DOHH2 (cell line): ENCODE results near the gene NSUN3.
"Not testable (repeated sequence)": the region's sequence is repeated elsewhere in the genome, so short reads cannot be mapped to it uniquely, and the experiment has no call there.

ENCODE experiments used
- H3F3A ChIP-seq: fragments of 200-600 bp; sonication (generic), shearing (Covaris generic); 2 replicates; pipeline ENCODE4 v1.6.0; 2016; ENCODE audit warnings: antibody characterized with exemption, mild to moderate bottlenecking; ENCODE audit not compliant: control insufficient read depth, insufficient read depth
- H3K27ac ChIP-seq: fragments of 200-600 bp; sonication (generic); 2 replicates; pipeline ENCODE4 v1.5.1; 2014; ENCODE audit warnings: low read depth, mild to moderate bottlenecking, low read length, moderate library complexity
- H3K27me3 ChIP-seq: fragments of 200-600 bp; sonication (generic); 2 replicates; pipeline ENCODE4 v1.6.1; 2014; ENCODE audit warnings: mild to moderate bottlenecking, low read length, mixed read lengths; ENCODE audit not compliant: control insufficient read depth
- H3K36me3 ChIP-seq: fragments of 200-600 bp; sonication (generic); 2 replicates; pipeline ENCODE4 v1.6.1; 2014; ENCODE audit warnings: mild to moderate bottlenecking, low read length, moderate library complexity, mixed read lengths; ENCODE audit not compliant: control insufficient read depth
- H3K4me1 ChIP-seq: fragments of 200-600 bp; sonication (generic); 2 replicates; pipeline ENCODE4 v1.6.1; 2014; ENCODE audit warnings: mild to moderate bottlenecking, low read length, mixed read lengths; ENCODE audit not compliant: control insufficient read depth
- H3K4me2 ChIP-seq: fragments of 200-600 bp; sonication (generic); 2 replicates; pipeline ENCODE4 v1.6.0; 2014; ENCODE audit warnings: mild to moderate bottlenecking, low read length, moderate library complexity
- H3K4me3 ChIP-seq: fragments of 200-600 bp; sonication (generic); 2 replicates; pipeline ENCODE4 v1.5.1; 2014; ENCODE audit warnings: mild to moderate bottlenecking, low read length, mixed read lengths
- H3K79me2 ChIP-seq: fragments of 200-600 bp; sonication (generic); 2 replicates; pipeline ENCODE4 v1.6.1; 2014; ENCODE audit warnings: mild to moderate bottlenecking, low read length, mixed read lengths; ENCODE audit not compliant: control insufficient read depth
- H3K9me2 ChIP-seq: fragments of 200-600 bp; sonication (generic); replicated peaks from 2 replicates; pipeline ENCODE4 v1.6.1; 2014; ENCODE audit warnings: mild to moderate bottlenecking, low read length, mixed read lengths; ENCODE audit not compliant: control insufficient read depth
- H3K9me3 ChIP-seq: fragments of 200-600 bp; sonication (generic); 2 replicates; pipeline ENCODE4 v1.6.1; 2014; ENCODE audit warnings: antibody characterized with exemption, low read length, mixed read lengths; ENCODE audit not compliant: control insufficient read depth, insufficient read depth
- H4K20me1 ChIP-seq: fragments of 200-600 bp; sonication (generic); 2 replicates; pipeline ENCODE4 v1.6.0; 2014; ENCODE audit warnings: low read depth, mild to moderate bottlenecking, antibody characterized with exemption, low read length, moderate library complexity; ENCODE audit not compliant: control insufficient read depth, insufficient read depth
- EZH2phosphoT487 ChIP-seq: fragments of 200-600 bp; sonication (generic); IDR thresholded peaks from 2 replicates; pipeline ENCODE4 v1.6.1; 2017; ENCODE audit warnings: borderline replicate concordance, mild to moderate bottlenecking, antibody characterized with exemption, low read length, moderate library complexity, mixed read lengths
- TF ChIP-seq, protein P1 (sequence below): fragments of 200-600 bp; sonication (generic); IDR thresholded peaks from one replicate; pipeline ENCODE4 v1.5.1; 2014; ENCODE audit warnings: antibody characterized with exemption, mild to moderate bottlenecking, low read depth, low read length; ENCODE audit not compliant: poor library complexity, severe bottlenecking

NSUN3 gene

DNA sequence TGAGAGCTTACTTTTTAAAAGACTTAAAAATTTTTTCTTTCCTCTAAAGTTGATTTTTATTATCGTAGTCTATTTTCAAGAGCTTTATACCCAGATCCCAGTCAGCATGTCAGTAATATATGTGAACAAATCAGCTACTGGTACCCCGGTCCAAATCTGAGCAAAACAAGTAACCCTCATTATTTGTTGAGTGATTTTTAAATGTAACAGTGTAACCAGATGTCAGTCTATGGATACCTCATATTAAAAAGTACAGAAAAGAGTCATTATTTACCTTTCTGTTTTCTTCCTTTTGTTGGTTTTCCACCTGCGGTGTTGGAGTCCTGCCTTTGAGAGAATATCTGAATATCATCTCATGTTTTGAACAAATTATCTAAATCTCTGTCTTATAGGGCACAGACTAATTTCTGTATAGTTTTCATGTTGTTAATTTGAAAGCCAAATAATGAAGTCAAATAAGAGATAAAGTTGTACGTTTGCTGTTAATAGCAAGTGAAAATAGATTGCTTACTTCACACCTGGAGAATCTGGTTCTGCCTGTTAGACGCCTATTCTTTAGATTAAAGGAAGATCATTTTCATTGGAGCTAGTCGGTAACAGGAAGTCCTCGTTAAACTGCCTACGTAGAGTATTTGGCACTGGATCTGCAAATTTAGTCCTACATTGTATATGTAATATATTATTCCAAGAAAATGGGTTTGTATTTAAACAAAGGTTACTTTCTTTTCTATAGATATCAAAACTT lies 34.6 kb upstream of the NSUN3 start, which contains the start of gene STX19:
Gene STX19, minus strand, starts transcription at position 505 of the 745 bp plus-strand sequence. CDS start 13,328 bp downstream, outside the sequence.
- Histone ChIP-seq H4K20me1 (no peaks in the 10 kb centered on the region), H3K27ac (no peak within 1 kb of the TSS), H3F3A (no peaks in the 10 kb centered on the region), H3K27me3 (no peaks in the 10 kb centered on the region), H3K4me2 (no peak within 1 kb of the TSS), H3K4me1 (no peaks in the 10 kb centered on the region), H3K4me3 (no peak within 1 kb of the TSS), H3K9me3 (no peaks in the 10 kb centered on the region), H3K9me2 (no peaks in the 10 kb centered on the region), H3K36me3 (no peaks in the 10 kb centered on the region), H3K79me2 (no peaks in the 10 kb centered on the region)
- TF ChIP-seq, protein P1, sequence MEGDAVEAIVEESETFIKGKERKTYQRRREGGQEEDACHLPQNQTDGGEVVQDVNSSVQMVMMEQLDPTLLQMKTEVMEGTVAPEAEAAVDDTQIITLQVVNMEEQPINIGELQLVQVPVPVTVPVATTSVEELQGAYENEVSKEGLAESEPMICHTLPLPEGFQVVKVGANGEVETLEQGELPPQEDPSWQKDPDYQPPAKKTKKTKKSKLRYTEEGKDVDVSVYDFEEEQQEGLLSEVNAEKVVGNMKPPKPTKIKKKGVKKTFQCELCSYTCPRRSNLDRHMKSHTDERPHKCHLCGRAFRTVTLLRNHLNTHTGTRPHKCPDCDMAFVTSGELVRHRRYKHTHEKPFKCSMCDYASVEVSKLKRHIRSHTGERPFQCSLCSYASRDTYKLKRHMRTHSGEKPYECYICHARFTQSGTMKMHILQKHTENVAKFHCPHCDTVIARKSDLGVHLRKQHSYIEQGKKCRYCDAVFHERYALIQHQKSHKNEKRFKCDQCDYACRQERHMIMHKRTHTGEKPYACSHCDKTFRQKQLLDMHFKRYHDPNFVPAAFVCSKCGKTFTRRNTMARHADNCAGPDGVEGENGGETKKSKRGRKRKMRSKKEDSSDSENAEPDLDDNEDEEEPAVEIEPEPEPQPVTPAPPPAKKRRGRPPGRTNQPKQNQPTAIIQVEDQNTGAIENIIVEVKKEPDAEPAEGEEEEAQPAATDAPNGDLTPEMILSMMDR, result no peak
- no peak for TF ChIP-seq EZH2phosphoT487

DNA sequence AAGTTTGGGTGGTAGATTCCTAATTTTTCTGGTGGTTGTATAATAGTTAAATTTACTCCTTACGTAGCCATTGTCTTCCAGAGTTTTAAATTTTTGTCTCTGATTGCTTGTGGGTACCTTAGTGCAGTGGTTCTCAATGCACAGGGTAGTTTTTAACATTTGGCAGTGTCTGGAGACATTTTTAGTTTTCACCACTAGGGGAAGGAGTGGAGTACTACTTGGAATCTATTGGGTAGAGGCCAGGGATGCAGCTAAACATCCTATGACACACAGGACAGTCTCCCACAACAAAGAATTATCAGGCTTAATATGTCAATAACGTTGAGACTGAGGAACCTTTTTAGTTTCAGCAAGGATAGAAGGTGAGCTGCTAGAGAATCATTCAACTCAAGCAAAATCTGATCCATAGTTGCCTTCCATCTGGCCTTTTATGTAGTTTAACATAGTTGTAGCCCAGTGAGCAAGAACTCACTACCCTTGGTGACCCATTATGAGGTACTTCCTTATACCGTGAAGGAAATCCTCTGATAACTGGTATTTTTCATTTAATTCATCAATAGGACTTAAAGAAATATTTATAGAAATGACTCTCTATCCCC lies 25.9 kb upstream of the NSUN3 start:
- H3K36me3 ChIP-seq, result peaks cover 3% of the 10 kb centered on the region
- no peaks in the 10 kb centered on the region for H3K4me1 ChIP-seq
- H3K27ac ChIP-seq, result no peak overlapping the region
- H3K27me3 ChIP-seq, result no peaks in the 10 kb centered on the region
- no peaks in the 10 kb centered on the region for H3K9me3 ChIP-seq
- H3F3A ChIP-seq, result peaks cover 1% of the 10 kb centered on the region; the same call in 1 of the 2 replicates
- no peaks in the 10 kb centered on the region for H4K20me1 ChIP-seq
- no peak overlapping the region for H3K4me3 ChIP-seq
- no peak overlapping the region for H3K4me2 ChIP-seq
- TF ChIP-seq, protein P1, result peak; percentile 64
- TF ChIP-seq EZH2phosphoT487, result no peak
- H3K9me2 ChIP-seq, result no peaks in the 10 kb centered on the region
- H3K79me2 ChIP-seq, result no peaks in the 10 kb centered on the region

DNA sequence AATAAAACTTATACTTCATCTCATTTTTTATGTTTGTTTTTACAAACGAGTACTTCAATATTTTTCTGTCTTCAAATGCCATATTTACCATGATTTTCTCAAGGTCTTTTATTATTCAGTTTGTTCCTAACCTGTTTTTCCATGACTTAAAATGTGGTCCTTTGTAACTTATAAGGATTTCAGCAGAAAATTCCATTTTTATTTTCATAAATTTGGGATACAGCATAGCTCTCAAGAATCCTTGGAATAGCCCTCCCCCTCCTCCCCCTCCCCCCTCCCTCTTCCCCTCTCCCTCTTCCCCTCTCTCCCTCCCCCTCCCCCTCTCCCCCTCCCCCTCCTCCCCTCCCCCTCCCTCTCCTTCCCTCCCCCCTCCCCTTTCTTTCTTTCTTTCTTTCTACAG lies 19.6 kb upstream of the NSUN3 start:
- TF ChIP-seq EZH2phosphoT487, result no peak
- TF ChIP-seq, protein P1, result no peak
- Histone ChIP-seq H3K36me3 (no peaks in the 10 kb centered on the region; the same call in 1 of the 2 replicates), H4K20me1 (no peaks in the 10 kb centered on the region), H3K9me3 (no peaks in the 10 kb centered on the region), H3K4me2 (no peak overlapping the region), H3K9me2 (no peaks in the 10 kb centered on the region), H3K27ac (no peak overlapping the region), H3F3A (peaks cover 12% of the 10 kb centered on the region), H3K79me2 (no peaks in the 10 kb centered on the region), H3K27me3 (no peaks in the 10 kb centered on the region), H3K4me1 (no peaks in the 10 kb centered on the region), H3K4me3 (no peak overlapping the region)

DNA sequence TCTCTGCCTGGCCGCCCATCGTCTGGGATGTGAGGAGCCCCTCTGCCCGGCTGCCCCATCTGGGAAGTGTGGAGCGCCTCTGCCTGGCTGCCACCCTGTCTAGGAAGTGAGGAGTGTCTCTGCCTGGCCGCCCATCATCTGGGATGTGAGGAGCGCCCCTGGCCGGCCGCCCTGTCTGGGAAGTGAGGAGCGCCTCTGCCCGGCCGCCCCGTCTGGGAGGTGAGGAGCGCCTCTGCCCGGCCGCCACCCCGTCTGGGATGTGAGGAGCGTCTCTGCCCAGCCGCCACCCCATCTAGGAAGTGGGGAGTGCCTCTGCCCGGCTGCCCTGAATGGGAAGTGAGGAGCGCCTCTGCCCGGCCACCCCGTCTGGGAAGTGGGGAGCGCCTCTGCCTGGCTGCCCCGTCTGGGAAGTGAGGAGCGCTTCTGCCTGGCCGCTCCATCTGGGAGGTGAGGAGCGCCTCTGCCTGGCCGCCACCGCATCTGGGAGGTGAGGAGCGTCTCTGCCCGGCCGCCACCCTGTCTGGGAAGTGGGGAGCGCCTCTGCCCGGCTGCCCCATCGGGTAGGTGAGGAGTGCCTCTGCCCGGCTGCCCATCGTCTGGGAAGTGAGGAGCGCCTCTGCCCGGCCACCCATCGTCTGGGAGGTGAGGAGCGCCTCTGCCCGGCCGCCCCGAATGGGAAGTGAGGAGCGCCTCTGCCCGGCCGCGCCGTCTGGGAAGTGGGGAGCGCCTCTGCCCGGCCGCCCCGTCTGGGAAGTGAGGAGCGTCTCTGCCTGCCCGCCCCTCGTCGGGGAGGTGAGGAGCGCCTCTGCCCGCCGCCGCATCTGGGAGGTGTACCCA lies 18.5 kb upstream of the NSUN3 start:
- H3K36me3 ChIP-seq, H3K4me1 ChIP-seq, H3K9me2 ChIP-seq, H3K9me3 ChIP-seq, H3K27me3 ChIP-seq, H3K4me3 ChIP-seq, H3K4me2 ChIP-seq, H3K27ac ChIP-seq, H3K79me2 ChIP-seq, H4K20me1 ChIP-seq: not testable (repeated sequence)
- peaks cover 12% of the 10 kb centered on the region for H3F3A ChIP-seq
